ENCODE data around the gene ADGRF5. TPM values are rescaled to one million over a fixed set of nuclear protein-coding genes. Genes with fewer than 3 reads are reported as not detected.

Gene ADGRF5
- total and polyA plus RNA-seq, 10 of the 15 experiments (the other 5 are each of a cell fraction or from before 2014, with no cell fraction given) = 0.01 to 0.13 TPM; not detected in 8

DNA sequence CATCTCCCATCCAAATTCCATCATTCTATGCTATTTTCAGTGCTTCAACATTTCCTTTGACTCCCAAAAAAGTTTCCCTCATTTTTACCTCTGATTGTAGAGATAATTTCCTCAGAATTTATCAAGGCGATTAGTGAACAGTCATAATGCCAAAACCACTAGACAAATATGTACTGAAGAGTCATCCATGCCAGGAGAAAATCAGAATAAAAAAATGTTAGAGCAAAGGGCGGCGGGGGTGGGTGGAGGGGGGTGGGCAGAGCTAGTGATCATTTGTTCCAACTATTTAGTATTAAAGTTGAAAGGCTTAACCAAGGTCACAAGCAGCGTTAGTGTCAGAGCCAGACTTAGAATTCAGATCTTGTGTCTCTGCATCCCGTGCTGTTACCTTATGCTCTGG lies 5.3 kb upstream of the ADGRF5 start (continued):
- TF ChIP-seq, protein P1, sequence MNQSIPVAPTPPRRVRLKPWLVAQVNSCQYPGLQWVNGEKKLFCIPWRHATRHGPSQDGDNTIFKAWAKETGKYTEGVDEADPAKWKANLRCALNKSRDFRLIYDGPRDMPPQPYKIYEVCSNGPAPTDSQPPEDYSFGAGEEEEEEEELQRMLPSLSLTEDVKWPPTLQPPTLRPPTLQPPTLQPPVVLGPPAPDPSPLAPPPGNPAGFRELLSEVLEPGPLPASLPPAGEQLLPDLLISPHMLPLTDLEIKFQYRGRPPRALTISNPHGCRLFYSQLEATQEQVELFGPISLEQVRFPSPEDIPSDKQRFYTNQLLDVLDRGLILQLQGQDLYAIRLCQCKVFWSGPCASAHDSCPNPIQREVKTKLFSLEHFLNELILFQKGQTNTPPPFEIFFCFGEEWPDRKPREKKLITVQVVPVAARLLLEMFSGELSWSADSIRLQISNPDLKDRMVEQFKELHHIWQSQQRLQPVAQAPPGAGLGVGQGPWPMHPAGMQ (IDR thresholded peaks at IDR 0.05; ENCODE audit: borderline replicate concordance) = no peak
- TF ChIP-seq BCL11A (IDR thresholded peaks at IDR 0.05; ENCODE audit: low read depth, low read length) (no peak), MEF2B (IDR thresholded peaks at IDR 0.05; ENCODE audit: partially characterized antibody, poor library complexity, severe bottlenecking) (no peak), RUNX3 (IDR thresholded peaks at IDR 0.05; ENCODE audit: low read length) (no peak)

DNA sequence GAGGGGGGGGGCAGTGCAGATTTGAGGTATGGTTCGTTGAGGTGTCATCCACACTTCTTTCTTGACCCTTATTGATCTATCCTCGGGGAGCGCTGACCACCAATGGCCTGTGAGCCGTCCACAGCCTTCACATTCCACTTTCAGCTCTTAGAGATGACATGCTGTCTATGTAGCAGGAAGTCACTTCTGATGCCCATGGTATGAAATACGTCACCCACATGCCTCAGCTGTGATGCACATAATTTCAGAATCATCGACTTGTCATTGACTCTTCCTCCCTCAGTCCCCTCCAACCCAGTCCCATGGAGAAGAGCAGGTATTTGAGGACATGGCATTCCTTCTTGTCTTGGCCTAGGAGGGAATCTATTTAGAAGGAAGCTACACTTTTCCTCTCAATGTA lies 4.7 kb upstream of the ADGRF5 start:
- H3K27ac ChIP-seq (ENCODE audit: control insufficient read depth, insufficient read depth) = no peak overlapping the region
- H3K36me3 ChIP-seq (ENCODE audit: control insufficient read depth in 2 of 2, insufficient read depth in 2 of 2, low read length in 1 of 2) = no peaks in the 10 kb centered on the region
- 8% methylated on average over 6 of the region's 6 CpGs for WGBS (ENCODE audit: insufficient coverage, insufficient replicate concordance, low lambda C conversion rate, missing lambda C conversion rate)
- no peak overlapping the region for H3K4me2 ChIP-seq (ENCODE audit: control insufficient read depth, insufficient read depth)
- H3K9ac ChIP-seq (ENCODE audit: control insufficient read depth, insufficient read depth, low read length) = no peak overlapping the region
- TF ChIP-seq, protein P2, sequence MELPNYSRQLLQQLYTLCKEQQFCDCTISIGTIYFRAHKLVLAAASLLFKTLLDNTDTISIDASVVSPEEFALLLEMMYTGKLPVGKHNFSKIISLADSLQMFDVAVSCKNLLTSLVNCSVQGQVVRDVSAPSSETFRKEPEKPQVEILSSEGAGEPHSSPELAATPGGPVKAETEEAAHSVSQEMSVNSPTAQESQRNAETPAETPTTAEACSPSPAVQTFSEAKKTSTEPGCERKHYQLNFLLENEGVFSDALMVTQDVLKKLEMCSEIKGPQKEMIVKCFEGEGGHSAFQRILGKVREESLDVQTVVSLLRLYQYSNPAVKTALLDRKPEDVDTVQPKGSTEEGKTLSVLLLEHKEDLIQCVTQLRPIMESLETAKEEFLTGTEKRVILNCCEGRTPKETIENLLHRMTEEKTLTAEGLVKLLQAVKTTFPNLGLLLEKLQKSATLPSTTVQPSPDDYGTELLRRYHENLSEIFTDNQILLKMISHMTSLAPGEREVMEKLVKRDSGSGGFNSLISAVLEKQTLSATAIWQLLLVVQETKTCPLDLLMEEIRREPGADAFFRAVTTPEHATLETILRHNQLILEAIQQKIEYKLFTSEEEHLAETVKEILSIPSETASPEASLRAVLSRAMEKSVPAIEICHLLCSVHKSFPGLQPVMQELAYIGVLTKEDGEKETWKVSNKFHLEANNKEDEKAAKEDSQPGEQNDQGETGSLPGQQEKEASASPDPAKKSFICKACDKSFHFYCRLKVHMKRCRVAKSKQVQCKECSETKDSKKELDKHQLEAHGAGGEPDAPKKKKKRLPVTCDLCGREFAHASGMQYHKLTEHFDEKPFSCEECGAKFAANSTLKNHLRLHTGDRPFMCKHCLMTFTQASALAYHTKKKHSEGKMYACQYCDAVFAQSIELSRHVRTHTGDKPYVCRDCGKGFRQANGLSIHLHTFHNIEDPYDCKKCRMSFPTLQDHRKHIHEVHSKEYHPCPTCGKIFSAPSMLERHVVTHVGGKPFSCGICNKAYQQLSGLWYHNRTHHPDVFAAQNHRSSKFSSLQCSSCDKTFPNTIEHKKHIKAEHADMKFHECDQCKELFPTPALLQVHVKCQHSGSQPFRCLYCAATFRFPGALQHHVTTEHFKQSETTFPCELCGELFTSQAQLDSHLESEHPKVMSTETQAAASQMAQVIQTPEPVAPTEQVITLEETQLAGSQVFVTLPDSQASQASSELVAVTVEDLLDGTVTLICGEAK (IDR thresholded peaks at IDR 0.05; ENCODE audit: borderline replicate concordance) = no peak
- TF ChIP-seq GATAD2B (conservative IDR thresholded peaks at IDR 0.05; ENCODE audit: low read depth) = no peak
- no peak for TF ChIP-seq RCOR1 (conservative IDR thresholded peaks at IDR 0.05; ENCODE audit: low read depth, low read length)
- TF ChIP-seq, protein P3, sequence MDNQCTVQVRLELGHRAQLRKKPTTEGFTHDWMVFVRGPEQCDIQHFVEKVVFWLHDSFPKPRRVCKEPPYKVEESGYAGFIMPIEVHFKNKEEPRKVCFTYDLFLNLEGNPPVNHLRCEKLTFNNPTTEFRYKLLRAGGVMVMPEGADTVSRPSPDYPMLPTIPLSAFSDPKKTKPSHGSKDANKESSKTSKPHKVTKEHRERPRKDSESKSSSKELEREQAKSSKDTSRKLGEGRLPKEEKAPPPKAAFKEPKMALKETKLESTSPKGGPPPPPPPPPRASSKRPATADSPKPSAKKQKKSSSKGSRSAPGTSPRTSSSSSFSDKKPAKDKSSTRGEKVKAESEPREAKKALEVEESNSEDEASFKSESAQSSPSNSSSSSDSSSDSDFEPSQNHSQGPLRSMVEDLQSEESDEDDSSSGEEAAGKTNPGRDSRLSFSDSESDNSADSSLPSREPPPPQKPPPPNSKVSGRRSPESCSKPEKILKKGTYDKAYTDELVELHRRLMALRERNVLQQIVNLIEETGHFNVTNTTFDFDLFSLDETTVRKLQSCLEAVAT (IDR thresholded peaks at IDR 0.05) = no peak
- TF ChIP-seq, protein P4, sequence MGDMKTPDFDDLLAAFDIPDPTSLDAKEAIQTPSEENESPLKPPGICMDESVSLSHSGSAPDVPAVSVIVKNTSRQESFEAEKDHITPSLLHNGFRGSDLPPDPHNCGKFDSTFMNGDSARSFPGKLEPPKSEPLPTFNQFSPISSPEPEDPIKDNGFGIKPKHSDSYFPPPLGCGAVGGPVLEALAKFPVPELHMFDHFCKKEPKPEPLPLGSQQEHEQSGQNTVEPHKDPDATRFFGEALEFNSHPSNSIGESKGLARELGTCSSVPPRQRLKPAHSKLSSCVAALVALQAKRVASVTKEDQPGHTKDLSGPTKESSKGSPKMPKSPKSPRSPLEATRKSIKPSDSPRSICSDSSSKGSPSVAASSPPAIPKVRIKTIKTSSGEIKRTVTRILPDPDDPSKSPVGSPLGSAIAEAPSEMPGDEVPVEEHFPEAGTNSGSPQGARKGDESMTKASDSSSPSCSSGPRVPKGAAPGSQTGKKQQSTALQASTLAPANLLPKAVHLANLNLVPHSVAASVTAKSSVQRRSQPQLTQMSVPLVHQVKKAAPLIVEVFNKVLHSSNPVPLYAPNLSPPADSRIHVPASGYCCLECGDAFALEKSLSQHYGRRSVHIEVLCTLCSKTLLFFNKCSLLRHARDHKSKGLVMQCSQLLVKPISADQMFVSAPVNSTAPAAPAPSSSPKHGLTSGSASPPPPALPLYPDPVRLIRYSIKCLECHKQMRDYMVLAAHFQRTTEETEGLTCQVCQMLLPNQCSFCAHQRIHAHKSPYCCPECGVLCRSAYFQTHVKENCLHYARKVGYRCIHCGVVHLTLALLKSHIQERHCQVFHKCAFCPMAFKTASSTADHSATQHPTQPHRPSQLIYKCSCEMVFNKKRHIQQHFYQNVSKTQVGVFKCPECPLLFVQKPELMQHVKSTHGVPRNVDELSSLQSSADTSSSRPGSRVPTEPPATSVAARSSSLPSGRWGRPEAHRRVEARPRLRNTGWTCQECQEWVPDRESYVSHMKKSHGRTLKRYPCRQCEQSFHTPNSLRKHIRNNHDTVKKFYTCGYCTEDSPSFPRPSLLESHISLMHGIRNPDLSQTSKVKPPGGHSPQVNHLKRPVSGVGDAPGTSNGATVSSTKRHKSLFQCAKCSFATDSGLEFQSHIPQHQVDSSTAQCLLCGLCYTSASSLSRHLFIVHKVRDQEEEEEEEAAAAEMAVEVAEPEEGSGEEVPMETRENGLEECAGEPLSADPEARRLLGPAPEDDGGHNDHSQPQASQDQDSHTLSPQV (IDR thresholded peaks at IDR 0.05) = no peak
- CTCF ChIA-PET = no interaction called here
- H3K4me1 ChIP-seq (ENCODE audit: control insufficient read depth, insufficient read depth, low read length) = no peaks in the 10 kb centered on the region
- no peak for DNase-seq (ENCODE audit: low read depth, low spot score)
- RAD21 ChIA-PET (ENCODE audit: unreplicated experiment) = no interaction called here
- no peak for FAIRE-seq
- no peaks in the 10 kb centered on the region for H3K9me3 ChIP-seq (replicated peaks; ENCODE audit: control insufficient read depth, insufficient read depth, low read length)
- no peaks in the 10 kb centered on the region for H3K27me3 ChIP-seq (replicated peaks in 1 of 2; ENCODE audit: control insufficient read depth in 2 of 2, insufficient read depth in 2 of 2, low read length in 1 of 2)
- SMC1A ChIA-PET (ENCODE audit: uncharacterized antibody, unreplicated experiment) = no interaction called here
- H3K4me3 ChIP-seq = no peak overlapping the region
- no TSS peak for BruUV-seq (replicated peaks)
- intact Hi-C loops (cut with micrococcal nuclease; ENCODE audit: unreplicated experiment) (no loop called here), in situ Hi-C loops (cut with MboI) (no loop called here)
- POLR2A ChIA-PET = no interaction called here
- H3K79me2 ChIP-seq (ENCODE audit: control insufficient read depth, insufficient read depth, low read length) = no peaks in the 10 kb centered on the region
- H2AFZ ChIP-seq (ENCODE audit: control insufficient read depth, low read depth, low read length) = no peak overlapping the region
- H4K20me1 ChIP-seq (ENCODE audit: control insufficient read depth, insufficient read depth) = no peaks in the 10 kb centered on the region
- ATAC-seq = no peak

Data from GM12878 (cell line).